Inflammatory macrophage (primary cell): Measurements from ENCODE around the gene CAST.
"Not testable (repeated sequence)": the region's sequence is repeated elsewhere in the genome, so short reads cannot be mapped to it uniquely, and the experiment has no call there.

Experiments used
- DNase-seq, 2 donors: peaks; one replicate each; pipeline ENCODE4 v3.0.0-alpha.2; 2020 to 2022
- total RNA-seq, 18 experiments: gene quantifications; one replicate each; lab custom pipeline; 2026; ENCODE audit warnings: mixed read lengths in 6 of 18, inconsistent platforms in 2 of 18; lab: John Stamatoyannopoulos, UW

Gene CAST, protein sequence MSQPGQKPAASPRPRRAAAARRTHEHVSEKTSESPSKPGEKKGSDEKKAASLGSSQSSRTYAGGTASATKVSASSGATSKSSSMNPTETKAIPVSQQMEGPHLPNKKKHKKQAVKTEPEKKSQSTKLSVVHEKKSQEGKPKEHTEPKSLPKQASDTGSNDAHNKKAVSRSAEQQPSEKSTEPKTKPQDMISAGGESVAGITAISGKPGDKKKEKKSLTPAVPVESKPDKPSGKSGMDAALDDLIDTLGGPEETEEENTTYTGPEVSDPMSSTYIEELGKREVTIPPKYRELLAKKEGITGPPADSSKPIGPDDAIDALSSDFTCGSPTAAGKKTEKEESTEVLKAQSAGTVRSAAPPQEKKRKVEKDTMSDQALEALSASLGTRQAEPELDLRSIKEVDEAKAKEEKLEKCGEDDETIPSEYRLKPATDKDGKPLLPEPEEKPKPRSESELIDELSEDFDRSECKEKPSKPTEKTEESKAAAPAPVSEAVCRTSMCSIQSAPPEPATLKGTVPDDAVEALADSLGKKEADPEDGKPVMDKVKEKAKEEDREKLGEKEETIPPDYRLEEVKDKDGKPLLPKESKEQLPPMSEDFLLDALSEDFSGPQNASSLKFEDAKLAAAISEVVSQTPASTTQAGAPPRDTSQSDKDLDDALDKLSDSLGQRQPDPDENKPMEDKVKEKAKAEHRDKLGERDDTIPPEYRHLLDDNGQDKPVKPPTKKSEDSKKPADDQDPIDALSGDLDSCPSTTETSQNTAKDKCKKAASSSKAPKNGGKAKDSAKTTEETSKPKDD
- 250 to 452 (median 337) reads per million in 18 experiments for total RNA-seq

DNA sequence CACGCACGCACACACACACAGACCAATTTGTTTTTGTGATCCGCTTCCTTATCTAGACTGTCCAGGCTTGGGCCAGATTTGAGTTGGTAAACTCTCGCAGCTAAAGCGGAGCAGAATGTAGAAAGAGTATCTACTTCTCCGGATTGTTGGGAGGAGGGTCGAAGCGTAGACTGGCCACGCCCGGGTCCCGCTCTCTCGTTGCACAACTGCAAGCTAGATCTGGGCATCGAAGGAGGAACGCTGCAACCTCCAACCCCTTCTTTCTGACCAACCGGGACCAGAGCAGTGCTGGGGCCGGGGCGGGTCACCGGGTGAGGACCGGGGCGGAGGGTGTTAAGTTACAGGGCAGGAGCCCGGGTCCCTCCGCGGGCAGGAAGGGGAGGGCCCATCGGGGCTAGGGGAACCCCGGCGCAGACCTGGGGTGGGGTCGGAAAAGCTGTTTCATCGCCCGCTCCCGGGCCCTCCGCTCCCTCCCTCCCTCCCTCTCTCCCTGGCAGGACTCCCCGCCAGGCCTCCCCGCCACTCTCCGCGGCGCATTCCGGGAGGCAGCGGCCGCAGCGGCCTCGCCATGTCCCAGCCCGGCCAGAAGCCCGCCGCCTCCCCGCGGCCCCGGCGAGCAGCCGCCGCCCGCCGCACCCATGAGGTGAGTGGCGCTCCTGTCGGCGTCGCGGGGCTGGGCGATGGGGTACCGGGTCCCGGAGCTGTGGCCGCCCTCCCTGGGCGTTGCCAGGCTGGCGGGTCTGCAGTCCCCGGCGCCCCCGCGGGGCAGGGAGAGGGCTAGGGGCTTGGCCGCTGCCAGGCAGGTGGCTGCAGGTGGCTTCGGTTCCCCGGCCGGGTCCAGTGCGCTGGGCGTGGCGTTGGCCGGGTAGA is at the start of gene CAST:
Gene CAST (plus strand): TSS at position 522 of the 870 bp plus-strand sequence. CDS start 47 bp downstream, at position 569.
- DNase-seq, result peak; percentile 97 to 99

DNA sequence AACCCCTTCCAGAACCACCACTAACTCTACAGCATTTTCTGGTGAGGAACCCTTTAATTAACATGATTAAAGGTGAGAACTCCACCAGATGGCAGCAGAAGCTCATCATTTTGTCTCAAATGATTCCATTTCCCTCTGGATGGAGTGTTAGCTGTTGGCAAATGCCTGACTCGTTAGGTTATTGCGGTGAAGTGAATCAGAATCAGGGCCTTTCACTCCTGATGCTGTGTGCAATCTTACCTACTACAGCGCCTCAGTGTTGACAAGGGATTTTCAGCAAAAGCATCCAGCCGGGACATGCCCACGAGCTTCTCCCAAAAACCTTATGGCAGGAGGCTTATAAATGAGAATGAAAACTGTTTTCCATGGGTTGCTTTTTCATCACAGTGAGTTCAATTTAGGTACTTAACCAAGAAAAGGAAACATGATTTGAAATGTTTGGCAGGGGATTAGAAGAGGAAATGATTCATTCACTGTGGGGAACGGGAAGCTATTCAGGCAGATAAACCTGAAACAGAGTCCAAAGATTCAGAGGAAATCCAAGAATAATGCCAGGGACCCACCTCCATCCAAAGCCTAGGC is 48.0 kb upstream of the CAST start:
- DNase-seq, result peak; percentile 70 to 79

DNA sequence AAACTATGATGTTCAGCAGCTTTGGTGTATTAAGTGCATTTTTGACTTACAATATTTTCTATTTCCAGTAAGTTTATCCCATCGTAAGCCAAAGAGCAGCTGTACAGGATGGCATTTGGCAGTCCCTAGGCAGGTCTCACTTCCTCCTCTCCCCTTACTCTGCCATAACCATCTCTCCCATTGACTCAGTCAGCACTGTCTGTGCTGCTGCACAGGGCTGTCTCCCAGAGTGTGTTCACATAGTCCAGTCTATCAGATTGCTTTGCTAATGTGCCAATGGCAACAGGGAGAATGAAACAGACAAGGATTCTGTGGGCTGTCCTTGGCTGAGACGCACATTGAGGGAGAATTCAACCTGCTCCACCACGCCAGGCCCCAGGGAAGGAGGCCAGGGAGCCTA is 47.0 kb upstream of the CAST start:
- DNase-seq, result no peak

DNA sequence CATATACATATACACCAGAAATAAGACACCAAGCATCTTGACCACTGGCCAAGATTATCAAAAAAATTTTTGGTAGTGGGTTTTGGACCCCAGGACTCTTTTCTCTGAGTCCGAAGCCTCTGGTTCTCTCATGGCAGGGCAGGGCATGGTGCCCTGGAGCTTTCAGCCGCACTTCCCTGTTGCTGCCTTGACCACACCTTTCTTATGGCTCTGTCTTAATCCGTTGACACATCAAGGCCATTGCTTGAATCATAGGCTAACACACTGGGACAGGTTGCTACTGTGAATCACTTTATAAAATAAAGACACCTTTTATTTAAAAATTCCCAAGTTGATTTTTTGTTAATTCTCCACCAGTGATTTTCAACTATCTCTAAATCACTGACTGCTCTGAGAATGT is 45.4 kb upstream of the CAST start:
- DNase-seq, result peak in 1 of 2 donors; percentile 14

DNA sequence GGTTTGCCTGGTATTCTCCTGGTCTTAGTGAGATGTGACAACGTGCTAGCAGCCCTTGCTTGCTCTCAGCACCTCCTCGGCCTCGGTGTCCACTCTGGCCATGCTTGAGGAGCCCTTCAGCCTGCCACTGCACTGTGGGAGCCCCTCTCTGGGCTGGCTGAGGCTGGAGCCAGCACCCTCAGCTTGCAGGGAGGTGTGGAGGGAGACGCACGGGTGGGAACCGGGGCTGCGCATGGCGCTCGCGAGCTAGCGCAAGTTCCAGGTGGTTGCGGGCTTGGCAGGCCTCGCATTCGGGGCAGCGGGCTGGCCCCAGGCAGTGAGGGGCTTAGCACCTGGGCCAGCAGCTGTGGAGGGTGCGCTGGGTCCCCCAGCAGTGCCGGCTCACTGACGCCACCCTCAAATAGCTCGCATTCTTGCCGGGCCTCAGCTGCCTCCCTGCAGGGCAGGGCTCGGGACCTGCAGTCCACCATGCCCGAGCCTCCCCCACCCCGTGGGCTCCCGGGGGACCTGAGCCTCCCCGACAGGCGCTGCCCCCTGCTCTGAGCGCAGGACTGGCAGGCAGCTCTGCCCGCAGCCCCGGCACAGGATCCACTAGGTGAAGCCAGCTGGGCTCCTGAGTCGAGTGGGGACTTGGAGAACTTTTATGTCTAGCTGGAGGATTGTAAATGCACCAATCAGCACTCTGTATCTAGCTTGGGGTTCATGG is 43.7 kb upstream of the CAST start:
- not testable (repeated sequence) for DNase-seq

DNA sequence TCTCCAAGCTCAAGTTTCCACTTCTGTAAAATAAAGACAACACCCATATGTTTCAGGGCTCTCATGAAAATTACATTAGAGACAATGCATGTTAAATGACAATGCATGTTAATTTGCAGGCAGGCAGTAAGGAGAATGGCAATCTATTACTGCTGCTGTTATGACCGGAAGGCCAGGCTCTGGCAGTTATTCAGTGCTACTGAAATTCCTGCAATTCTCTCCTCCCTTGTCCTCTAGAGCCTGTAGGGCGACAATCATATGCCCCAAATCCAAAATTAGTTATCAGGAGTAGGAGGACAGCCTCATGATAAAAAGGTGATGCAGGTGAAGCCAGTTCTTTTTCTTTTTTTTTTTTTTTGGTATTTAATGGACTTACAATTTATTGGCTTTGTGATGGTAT is 42.2 kb upstream of the CAST start:
- DNase-seq, result no peak

DNA sequence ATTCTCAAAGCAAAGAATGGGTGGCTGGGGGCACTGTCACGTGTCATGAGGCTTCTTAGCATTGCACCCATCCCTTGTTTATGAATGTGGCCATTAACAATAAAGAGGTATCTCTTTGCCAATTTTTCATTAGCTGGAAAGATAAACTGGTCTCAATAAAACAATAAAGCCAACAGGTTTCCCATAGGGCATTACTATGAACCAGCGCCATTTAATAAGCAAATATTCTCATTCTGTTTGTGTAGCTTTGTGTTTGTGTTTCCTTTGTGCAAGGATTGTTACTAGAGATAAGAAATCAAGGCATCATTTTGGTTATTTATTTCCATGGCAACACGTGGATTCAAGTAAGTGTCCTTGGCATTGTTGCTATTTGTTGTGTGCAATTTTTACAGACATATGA is 37.6 kb upstream of the CAST start:
- DNase-seq, result no peak

DNA sequence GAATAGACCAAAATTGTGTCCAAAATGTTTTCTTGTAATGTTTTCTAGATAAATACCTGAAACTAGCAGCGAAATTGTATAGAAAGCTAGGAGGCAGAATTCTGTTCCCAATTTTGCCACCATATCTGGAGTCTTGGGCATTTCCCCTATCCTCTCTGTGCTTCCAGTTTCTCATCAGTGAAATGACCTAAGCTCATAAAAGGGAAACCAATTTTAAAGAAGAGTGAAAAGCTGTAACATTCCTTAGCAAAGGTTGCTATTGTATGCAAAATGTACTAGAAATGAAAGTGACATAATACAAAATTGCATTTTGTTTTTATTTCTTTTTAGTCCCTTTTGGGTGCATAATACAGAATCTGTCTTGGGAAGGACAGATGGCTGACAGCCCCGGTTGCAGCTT is 36.8 kb upstream of the CAST start:
- peak; percentile 21 to 24 for DNase-seq

DNA sequence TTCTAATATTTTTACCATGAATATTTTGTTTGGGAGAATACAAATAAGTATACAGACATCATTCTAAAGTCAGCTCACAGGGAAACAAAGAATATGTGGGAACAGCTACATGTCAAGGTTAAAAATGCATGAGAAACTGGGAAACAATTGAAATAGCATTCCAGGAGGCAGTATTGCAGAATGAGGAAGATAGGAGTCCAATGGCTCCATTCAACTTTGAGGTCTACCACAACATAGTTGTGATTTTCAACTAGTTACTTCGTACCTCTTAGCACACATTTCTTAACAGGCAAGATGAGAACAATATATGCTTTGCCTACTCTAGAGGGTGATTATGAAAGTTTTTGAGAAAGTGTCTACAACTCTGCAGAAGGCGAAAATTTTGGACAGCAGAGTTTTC is 35.2 kb upstream of the CAST start:
- no peak for DNase-seq

DNA sequence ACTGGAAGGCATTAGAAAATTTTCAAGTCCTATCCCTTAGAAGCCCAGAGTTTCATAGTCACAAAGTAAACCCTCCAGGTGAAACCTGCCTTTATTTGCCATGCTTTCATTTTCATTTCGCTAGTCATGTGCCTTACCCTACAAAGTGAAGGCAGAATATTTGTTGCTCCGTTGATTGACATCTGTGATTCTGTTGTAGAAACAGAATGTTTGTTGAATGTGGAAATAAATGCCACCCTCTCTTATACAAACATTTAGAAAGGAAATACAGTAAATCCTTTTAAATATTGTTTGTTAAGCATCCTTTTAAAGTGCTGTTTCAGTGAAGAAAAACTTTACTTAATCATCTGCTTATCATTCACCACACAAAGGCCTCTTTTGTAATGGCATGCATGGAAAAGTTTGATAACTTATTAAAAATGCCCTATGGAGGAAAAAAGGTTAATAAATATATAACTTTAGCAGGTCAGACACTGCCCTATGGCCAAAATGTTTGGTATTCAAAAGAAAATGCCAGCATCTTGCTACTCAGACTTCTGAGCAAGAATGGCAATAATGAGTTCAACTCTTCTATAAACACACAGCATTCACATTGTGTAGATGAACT is 34.3 kb upstream of the CAST start:
- DNase-seq, result no peak

DNA sequence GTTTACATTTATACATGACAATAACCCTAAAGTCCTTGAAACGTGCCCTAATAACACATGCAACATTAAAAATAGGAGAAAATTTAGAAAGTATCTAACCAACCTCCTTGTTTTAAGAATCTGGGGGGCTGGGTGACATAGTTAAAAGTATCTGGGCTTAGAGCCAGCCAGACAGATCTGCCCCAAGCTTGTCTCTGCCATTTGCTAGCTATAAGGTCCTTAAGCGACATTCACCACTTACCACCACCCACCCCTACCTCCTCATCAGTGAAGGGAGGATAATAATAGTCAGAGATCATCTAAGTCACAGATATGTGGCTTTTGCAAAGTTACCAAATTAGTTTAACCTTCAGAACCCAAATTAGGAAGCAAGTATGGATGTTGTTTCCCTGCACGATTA is 33.8 kb upstream of the CAST start:
- no peak for DNase-seq

DNA sequence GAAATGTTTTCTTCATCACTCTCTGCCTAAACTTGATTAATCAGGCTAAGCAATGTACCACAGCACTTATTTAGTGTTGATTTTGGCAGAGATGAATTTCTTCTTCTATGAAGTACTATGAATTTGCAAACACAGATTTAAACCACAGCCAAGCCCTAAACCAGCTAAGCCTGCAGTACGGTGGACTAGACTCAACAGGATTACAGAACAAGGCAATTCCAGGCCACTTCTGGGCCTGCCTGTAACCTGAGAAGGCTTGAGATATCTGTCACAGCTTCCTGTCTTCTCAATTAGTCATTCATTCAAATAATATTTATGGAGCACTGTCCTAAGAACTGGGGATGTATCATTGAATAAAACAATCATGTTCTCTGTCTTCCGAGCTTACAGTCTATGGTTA is 32.4 kb upstream of the CAST start:
- no peak for DNase-seq

DNA sequence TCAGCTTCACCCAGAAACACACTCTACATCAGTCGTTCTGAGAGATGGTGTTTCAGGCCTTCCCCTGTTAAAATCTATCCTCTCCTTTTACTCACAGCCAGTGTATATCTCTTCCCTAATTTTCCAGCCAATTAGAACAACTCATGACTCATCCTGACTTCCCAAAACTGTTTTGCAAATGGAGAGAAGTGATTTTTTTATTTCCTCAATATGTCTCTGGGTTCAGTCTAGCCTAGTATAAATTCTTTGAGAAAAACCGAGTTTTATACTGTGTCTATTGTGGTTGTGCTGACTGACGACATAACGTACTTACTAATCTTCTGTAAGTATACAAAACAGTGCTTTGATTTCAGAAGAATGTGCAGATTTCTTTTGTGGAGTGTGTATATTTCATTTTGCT is 28.4 kb upstream of the CAST start:
- DNase-seq, result peak; percentile 60 to 70

DNA sequence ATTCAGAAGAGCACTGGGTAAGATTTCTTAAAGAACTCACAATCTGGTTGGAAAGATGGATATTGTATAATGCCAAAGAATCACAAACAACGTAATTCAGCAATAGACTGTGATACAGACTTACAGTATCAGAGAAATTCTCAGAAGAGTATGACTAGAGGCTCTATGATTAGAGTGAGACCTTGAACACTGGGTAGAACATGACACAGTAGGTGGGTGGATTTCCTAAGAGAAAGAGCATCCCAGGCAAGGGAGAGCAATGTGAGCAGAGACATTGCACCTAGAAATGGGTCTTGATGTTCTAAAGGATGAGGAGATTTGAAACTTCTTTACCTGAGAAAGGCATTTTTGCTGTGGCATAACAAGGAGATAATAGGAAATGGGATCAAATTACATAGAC is 27.3 kb upstream of the CAST start:
- peak; percentile 28 to 56 for DNase-seq

DNA sequence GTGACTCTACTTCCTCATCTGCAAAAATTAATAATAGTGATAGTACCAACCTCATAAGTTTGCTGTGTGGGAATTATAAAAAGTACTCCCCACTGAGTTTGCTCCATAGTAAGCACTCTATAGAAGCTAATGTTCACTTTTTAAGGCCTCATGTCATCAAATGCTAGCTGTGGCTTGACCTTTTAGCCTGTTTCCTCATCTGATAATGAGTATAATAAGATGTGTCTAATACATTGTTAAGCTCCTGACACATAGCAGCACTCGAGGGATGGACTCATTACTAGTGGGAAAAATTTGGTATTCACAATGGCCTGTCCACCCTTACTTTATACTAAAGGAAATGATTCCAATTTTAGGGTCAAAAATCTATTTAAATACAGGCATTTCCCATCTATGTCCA is 26.1 kb upstream of the CAST start:
- DNase-seq, result peak; percentile 46 to 55

DNA sequence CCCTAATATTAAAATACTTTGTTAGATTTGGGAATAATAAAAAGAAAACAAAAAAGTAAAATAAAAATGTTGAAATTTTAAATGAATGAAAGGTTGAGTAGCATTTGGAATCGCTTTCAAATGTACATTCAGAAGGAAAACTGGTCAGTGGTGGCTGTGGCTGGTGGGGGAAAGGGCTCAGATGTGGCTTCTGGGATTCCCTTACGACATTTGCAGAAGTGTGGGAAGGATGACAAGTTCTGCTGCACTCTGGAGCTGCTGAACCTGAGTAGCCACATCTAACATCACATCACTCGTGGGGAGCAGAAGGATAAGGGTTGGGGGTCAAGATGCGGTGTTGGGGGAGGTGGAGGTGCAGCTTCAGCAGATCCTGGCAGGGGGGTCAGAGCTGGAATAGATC is 25.6 kb upstream of the CAST start:
- peak; percentile 52 to 72 for DNase-seq

DNA sequence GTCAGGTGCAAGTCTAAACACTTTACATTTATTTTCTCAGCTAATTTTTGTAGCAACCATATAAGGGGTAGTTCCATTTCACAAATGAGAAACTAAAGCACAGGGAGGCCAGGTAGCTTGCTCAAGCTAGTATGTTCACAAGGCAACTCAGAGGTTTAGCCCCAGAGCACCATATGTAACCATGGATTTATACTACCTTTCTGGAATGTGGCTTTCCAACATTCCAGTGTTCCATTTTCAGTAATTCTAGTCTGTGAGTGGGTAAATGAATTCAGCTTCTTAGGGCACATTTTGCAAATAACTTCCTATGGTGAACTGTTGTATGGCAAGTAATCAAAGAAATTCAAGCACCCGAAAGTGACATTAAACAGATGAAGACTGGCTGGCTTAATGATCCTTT is 25.0 kb upstream of the CAST start:
- no peak for DNase-seq

DNA sequence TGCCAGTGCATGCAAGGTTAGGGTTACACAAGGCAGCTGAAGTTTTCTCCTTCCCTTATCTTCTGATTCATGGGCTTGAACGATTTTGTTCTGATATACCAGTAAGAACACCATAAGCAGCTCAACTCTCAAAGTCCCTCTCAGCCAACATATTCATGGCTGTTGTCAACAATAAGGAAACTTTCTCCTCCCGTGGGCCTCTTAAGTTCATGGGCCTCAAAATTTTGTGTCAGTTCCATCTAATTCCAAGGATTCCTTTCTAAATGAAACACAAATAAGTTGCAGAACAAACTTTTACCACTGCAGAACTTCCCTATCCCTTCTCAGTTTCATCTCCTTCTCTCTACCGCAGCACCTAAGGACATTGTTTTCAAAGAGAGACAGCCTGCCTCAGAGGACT is 23.6 kb upstream of the CAST start:
- no peak for DNase-seq

DNA sequence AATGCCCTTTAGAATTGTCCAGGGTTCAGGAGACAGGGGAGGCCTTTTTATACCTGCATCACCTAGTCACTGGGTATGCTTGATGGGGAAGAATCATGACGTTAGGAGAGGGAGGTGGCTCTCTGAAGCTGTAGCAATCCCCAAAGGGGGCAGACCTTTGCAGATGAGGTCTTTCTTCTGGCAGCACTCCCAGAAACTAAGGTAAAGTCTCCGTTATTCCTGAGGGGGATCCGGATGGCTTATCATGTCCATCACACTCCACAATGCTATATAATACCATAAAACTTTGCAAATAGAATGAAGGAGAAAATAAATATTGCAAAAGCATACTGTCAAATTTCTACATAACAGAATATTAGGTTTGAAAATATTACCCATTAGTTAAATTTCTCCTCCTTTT is 21.5 kb upstream of the CAST start:
- no peak for DNase-seq

DNA sequence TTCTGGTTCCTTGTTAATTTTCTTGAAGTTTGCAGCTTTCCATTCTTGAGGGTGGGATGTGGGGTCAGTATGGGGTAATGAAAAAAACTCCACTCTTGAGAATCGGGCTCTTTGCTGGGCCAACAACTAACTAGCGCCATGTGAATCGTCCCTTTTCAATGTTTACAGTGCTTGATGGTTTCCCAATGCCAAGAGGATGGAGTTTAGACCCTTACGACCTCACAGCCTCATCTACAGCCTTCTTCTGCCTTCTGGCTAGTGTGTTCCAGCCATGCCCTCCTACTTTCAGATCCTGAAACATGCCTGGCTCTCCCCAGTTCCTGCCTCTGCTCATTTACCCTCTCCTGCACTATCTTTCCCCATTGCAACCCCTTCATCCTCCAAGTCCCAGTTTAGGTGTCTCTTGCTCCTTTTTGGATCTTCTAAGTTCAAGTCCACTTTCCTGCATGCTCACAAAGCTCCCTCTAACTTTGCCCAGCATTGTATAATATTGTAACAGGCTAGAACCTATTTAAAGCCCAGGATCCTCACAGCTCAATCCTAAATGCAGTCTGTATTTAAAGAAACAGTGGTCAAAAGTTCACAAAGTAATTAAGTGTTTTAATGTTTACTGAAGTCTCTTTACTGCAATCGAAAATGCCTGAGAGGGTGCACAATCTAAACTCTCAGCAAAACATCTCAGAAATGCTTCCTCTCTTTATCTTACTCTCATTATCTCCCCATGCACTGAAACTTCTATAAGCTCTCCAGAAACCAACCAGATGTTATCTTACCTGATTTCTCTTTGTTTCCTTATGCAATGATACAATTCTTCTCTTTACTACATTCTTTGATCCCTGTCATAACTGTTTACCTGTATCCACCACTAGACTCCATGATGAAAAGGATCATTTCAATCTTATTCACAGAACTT is 20.6 kb upstream of the CAST start:
- no peak for DNase-seq
